GM18873 (cell line): ENCODE measurements around the gene PLIN5.

Experiments
- ATAC-seq: cut with Tn5 transposase; IDR thresholded peaks from one replicate; pipeline ENCODE4 v1.9.1; 2021; ENCODE audit warnings: mild to moderate bottlenecking, moderate library complexity, moderate number of reproducible peaks; ENCODE audit not compliant: unreplicated experiment, low FRiP score

Gene PLIN5

DNA sequence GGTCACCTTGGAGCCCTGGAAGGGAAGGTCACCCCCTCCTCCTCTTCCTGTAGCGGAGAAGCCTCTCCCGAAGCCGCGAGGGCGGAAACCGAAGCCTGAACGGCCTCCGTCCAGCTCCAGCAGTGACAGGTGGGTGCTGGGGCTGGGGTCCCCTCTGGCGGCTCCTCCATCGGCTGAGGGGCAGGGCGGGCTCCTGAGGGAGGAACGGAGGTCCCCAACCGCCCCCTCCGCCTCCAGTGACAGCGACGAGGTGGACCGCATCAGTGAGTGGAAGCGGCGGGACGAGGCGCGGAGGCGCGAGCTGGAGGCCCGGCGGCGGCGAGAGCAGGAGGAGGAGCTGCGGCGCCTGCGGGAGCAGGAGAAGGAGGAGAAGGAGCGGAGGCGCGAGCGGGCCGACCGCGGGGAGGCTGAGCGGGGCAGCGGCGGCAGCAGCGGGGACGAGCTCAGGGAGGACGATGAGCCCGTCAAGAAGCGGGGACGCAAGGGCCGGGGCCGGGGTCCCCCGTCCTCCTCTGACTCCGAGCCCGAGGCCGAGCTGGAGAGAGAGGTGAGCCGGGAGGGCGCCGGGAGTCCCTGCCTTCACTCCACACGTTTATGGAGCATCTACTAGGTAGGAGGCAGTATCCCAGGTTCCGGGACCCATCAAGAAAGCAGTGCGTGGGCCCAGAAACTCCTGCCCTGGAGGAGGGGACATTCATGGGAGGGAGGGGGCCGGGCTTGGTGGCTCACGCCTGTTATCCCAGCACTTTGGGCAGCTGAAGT, 40.9 kb downstream of the PLIN5 start:
- no peak for ATAC-seq

DNA sequence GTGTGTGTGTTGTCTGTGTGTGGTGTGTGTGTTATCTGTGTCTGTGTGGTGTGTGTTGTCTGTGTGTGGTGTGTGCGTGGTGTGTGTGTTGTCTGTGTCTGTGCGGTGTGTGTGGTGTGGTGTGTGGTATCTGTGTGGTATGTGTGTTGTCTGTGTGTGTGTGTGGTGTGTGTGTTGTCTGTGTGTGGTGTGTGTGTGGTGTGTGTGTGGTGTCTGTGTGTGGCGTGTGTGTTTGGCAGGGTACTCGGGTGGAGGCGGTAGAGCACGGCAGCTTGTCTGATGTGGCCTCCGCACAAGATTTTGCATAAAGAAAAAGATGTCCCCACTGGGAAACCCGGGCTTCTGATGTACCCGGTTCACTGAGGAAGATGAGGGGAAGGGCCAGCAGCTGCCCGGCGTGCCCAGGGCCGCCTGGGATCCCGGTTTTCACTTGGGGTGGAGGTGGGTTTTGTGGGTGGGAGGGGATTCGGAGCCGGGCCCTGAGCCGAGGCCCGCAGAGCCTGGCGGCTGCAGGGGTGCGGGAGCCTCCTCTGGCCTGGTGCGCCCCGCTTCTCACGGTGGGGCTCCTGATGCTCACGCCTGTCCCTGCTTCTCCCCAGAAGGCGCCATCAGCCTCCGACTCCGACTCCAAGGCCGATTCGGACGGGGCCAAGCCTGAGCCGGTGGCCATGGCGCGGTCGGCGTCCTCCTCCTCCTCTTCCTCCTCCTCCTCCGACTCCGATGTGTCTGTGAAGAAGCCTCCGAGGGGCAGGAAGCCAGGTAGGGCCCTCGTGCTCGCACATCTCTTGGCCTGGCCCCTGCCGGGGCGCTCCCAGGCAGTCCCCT, 41.7 kb downstream of the PLIN5 start:
- no peak for ATAC-seq

DNA sequence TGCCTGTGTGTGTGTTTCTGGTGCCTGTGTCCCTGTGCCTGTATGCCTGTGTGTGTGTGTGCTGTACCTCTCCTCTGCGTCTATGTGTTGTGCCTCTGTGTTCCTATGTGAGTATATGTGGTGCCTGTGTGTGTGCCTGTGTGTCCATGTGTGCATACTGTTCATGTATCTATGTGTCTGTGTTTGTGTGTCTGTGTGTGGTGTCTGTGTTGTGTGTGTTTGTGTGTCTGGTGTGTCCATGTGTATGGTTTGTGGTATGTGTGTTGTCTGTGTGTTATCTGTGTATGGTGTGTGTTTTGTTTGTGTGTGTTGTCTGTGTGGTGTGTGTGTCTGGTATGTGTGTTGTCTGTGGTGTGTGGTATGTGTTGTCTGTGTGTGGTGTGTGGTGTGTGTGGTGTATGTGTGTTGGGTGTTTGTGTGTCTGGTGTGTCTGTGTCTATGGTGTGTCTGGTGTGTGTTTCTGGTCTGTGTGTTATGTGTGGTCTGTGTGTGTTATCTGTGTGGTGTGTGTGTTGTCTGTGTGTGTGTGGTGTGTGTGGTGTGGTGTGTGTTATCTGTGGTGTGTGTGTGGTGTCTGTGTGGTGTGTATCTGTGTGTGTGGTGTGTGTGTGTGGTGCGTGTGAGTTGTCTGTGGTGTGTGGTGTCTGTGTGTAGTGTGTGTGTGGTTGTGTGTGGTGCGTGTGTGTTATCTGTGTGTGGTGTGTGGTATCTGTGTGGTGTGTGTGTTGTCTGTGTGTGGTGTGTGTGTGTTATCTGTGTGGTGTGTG, 42.5 kb downstream of the PLIN5 start:
- no peak for ATAC-seq

DNA sequence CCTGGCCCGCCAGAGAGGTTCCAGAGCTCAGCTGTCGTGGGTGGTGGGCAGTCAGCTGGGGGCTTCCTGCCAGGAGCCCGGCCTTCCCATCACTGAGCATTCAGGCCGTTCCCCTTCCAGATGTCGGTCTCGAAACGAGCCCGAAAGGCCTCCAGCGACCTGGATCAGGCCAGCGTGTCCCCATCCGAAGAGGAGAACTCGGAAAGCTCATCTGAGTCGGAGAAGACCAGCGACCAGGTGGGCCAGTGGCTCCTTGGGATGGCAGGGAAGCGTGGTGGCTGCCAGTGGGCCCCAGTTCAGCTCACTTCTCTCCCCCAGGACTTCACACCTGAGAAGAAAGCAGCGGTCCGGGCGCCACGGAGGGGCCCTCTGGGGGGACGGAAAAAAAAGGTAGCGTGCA, 43.6 kb downstream of the PLIN5 start:
- ATAC-seq: no peak

DNA sequence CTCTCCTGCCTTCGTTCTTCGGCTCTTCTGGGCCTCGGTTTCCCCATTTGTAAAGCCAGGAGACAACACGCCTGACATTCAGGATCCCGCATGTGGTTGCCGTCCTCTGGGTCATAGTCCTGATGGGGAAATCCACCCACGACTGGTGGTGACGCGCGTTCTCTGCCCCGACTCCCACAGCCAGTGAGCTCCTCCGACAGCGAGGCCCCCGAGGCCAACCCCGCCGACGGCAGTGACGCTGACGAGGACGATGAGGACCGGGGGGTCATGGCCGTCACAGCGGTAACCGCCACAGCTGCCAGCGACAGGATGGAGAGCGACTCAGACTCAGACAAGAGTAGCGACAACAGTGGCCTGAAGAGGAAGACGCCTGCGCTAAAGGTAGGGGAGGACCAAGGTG, 46.5 kb downstream of the PLIN5 start:
- ATAC-seq: no peak

DNA sequence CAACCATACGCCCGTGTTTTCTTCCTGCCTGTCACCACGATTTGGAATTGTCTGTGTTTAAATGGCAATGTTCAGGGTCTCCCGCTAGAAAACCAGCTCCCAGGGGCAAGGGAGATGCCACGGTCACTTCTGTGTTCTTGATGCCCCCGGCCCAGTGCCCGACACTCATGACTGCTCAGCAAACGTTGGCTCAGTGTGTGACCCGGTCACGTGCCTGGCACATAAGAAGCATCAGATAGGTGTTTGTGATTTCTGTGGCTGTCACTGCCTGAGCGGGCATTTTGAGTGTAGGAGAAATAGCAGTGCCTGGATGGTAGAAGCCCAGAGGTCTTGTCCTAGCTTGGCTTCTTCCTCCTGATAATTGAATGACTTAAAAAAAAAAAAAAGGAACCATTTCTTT, 47.5 kb downstream of the PLIN5 start:
- ATAC-seq: no peak

DNA sequence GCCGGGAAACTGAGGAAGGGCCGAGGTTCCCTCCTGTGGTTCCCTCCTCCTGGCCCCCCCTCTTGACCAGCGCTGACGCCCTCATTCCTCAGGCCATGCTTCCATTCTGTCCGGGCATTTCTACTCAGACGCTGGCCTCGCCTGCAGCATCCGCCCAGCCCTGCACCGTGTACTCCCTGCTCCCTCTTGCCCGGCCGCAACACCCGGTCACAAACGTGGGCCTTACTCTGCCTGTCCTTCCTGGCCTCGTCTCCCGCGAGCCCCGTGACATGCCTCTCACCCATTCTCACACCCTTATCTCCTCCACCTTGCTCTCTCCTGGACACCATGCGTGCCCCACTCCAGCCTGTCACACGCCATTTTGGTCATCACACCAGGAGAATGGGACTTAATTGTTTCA, 51.6 kb downstream of the PLIN5 start:
- ATAC-seq: no peak

DNA sequence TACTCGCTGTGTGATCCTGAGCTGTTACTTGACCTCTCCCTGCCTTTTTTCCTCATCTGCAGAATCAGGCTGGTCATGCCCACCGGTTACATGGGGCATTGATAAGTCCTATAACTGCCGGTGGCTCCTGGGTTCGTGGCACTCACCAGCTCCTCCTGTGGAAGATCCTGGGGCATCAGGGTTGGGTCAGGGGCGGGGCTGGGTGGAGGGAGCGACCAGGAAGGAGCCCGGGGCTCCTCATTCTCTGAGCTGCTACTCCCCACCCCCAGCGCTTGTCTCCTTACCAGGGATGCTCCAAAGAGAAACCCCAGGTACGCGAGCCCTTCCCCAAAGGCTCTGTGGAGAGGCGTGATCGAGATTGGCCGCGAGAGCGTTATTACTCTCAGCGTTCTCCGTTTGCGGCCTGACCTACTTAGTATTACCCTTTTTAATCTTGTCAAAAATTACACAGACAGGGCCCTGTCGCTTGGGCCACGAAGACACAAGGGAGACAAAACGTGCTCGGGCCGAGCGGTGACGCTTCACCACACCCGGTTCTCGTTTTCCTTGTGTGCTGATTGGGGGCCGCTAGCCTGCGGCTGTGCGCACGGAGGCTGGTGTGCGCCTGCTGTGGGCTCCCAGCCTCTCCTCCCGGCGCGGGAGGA, 52.2 kb downstream of the PLIN5 start:
- no peak for ATAC-seq

DNA sequence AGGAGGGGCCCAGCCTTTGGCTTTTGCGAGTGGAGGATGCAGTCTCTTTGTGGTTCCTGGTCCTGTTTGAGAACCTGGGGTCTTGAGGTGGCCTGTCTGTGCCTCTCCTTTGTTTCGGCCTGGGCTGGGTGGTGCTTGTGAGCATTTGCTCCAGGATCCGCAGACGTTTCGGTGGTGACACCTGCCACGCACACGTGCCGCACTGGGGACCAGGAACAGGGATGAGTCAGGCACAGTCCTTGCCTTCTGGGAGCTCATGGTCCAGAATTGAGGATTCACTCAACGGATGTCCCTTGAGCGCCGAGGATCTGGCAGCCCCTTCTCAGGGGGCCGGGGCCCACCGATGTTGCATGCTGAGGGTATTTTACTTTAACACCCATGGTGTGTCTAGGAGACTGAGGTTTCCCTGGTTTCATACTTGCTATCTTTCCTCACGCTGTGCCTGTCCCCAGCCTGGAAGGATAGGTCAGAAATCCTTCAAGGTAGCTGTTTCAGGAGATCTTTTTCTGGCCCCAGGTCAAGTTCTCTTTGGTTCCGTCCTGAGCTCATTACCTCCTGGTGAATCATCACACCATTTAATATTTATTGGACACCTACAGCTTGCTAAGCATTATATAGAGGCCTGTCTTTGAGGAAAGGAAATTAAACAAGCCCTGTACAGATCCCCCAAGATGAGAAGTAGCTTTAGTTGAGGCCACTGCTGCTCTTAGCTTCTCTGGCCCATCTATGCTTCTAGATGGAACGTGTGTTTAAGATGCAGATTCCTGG, 57.8 kb downstream of the PLIN5 start:
- ATAC-seq: no peak

DNA sequence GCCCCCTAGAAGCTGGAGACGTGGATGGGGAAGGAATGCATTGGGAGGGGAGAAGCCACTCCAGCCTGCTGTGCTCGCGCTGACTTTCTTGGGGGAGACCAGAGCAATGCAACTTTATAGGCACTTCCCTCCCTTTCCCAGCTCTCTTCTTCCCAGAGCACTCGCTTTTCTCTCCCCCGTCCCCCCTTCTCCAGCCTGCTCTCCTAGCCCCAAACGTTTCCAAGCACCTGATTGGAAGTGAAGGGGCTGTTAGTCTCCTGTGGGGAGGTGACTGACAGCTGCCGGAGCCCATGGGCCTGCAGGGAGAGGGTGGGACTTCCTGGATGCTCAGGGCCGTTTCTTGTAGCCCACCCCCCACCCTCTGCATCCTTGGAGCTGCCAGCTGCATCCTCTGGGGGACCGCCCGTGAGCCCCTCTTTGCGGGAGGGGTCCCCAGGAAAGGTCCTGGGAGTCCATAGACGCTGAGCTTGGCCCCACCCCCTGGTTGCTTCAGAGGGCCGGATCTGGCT, 60.5 kb downstream of the PLIN5 start:
- ATAC-seq: no peak

DNA sequence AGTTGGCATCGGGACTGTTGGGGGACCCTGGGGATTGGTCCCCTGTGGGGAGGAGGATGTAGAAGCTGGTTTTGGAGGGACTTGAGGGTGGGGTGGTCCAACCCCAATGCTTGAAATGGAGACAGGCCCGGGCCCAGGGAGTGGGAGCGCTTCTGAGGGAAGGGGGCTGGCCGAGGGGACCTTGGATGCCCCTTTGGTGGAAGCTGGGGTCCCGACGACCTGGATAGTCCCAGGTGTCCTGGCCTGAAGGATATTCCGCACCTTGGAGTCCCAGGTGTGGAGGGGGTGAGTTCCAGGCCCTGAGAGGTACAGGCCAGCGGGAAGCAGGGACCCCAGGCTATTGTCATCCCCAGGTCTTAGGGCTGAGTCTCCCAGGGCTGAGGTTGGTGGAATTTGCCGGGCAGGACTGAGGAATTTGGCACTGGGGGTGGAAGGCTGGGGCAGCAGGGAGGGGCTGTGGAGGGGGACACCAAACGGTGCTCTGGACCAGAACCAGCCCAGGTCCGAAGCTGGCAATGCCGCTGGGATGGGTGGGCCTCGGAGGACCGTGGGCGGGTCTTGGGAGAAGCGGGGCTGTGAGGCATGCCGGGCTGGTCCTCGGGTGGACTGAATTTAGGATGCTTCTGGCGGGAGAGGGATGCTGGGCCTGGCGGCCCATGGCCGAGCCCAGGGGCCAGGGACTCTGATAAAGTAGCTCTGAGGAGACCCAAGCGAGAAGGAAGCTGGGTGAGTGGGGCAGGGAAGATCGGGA, 61.1 kb downstream of the PLIN5 start:
- ATAC-seq: no peak

DNA sequence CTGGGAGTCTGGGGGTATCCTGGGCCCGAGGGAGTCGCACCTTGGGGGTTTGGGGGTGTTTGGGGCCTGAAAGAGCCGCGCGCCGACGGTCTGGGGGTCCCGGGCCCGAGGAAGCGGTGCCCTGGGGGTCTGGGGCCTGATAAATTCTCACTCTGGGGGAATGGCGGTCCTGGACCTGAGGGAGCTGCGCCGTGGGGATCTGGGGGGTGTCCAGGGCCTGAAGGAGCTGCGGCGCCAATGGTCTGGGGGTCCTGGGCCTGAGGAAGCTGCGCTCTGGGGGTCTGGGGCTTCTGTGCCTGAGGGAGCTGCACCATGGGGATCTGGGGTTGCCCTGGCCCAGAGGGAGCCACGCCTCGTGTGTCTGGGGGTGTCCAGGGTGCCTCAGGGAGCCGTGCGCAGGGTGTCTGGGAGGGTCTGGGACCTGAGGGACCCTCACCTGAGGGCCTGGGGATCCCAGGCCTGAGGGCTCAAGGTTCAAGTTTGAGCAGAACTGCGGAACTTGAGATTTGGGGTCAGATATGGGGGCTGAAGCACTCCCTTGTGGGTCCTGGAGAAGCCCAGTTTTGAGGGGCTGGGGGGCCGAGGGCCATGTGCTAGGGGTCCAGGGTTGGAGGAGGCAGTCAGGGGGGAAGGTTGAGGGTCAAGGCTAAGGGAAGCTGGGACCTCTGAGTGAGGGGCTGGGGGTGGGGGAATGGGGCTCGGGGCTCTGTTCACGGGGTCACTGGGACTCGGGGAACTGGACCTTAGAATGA, 61.8 kb downstream of the PLIN5 start:
- ATAC-seq: no peak
